Astrocyte of the cerebellum (primary cell): Measurements from ENCODE around the gene HYAL2.

Experiments
- DNase-seq: peaks from one replicate; pipeline ENCODE4 v3.0.0-alpha.2; 2011; ENCODE audit warnings: low read depth
- H3K4me3 ChIP-seq: 2 replicates; pipeline ENCODE4 v1.5.1; 2011; ENCODE audit warnings: mild to moderate bottlenecking, low read depth, low read length, moderate library complexity
- CTCF ChIP-seq: IDR thresholded peaks from 2 replicates; pipeline ENCODE4 v1.5.1; 2012; ENCODE audit warnings: low read length, low read depth, moderate library complexity, mild to moderate bottlenecking; ENCODE audit errors: missing control alignments
- in situ Hi-C: cut with HindIII; loops from 2 replicates; pipeline ENCODE4 v1.10.0; 2017; ENCODE audit warnings: low sequenced_read_pairs

HYAL2 gene

GRCh38 chr3:50269460-50269859 lies 53.1 kb downstream of the HYAL2 start:
- peak overlapping the region; percentile 18 for H3K4me3 ChIP-seq
- TF ChIP-seq CTCF, result no peak
- DNase-seq, result no peak
- in situ Hi-C loops, result no loop called here

GRCh38 chr3:50268703-50269451 lies 53.7 kb downstream of the HYAL2 start, which contains the start of gene SEMA3B:
Gene SEMA3B, plus strand, starts transcription at chr3:50269147. Its CDS starts 94 bp downstream, at chr3:50269241.
- no peak for DNase-seq
- peak within 1 kb of the TSS; percentile 36 for H3K4me3 ChIP-seq
- TF ChIP-seq CTCF, result no peak
- in situ Hi-C loops, result no loop called here

- no peak for DNase-seq
- H3K4me3 ChIP-seq, result peak overlapping the region; percentile 36
- TF ChIP-seq CTCF, result no peak
- in situ Hi-C loops, result no loop called here
These were observed 54.3 kb downstream of the HYAL2 start for GRCh38 chr3:50268276-50268675.
